WTC11 (cell line): ENCODE results near the gene CELF2. TPM values are rescaled to one million over a fixed set of nuclear protein-coding genes. Genes with fewer than 3 reads are reported as not detected.

Experiments used
- ATAC-seq: fragments of 200-7000 bp; cut with Tn5 transposase; 2 replicates; pipeline ENCODE4 v1.10.0; 2021; ENCODE audit warnings: mild to moderate bottlenecking, moderate library complexity
- CTCF ChIA-PET: fragments of 300-600 bp; sonication (Branson Sonifier 250); formaldehyde crosslinking; loops from one replicate; lab custom pipeline; 2021; ENCODE audit warnings: antibody characterized with exemption; lab: Charles Lee
- POLR2A ChIA-PET: fragments of 350-600 bp; sonication (Branson Sonifier 250); formaldehyde crosslinking; loops from one replicate; lab custom pipeline; 2021; ENCODE audit warnings: antibody characterized with exemption; lab: Charles Lee
- DNase-seq: peaks from one replicate; pipeline ENCODE4 v3.0.0; 2021; ENCODE audit warnings: low spot score
- H3K27ac Mint-ChIP-seq: 2 replicates; pipeline ENCODE4 v1.8.0; 2021; ENCODE audit warnings: mixed read lengths
- H3K27me3 Mint-ChIP-seq: 2 replicates; pipeline ENCODE4 v1.8.0; 2021; ENCODE audit warnings: low read depth, mild to moderate bottlenecking, moderate library complexity, mixed read lengths
- H3K36me3 Mint-ChIP-seq: 2 replicates; pipeline ENCODE4 v1.8.0; 2021; ENCODE audit warnings: mixed read lengths
- H3K4me1 Mint-ChIP-seq: 2 replicates; pipeline ENCODE4 v1.8.0; 2022; ENCODE audit warnings: mixed read lengths
- H3K4me3 Mint-ChIP-seq: 2 replicates; pipeline ENCODE4 v1.8.0; 2021; ENCODE audit warnings: mild to moderate bottlenecking, moderate library complexity, mixed read lengths
- H3K9me3 Mint-ChIP-seq: 2 replicates; pipeline ENCODE4 v1.8.0; 2021; ENCODE audit warnings: mixed read lengths
- E2F1 ChIP-seq: sonication (generic); formaldehyde crosslinking; IDR thresholded peaks from 2 replicates; pipeline ENCODE4 v1.8.0; 2022; ENCODE audit warnings: mild to moderate bottlenecking, missing genetic modification reagents
- E2F5 ChIP-seq: sonication (generic); formaldehyde crosslinking; IDR thresholded peaks from 2 replicates; pipeline ENCODE4 v1.8.1; 2022; ENCODE audit warnings: mild to moderate bottlenecking, moderate library complexity, missing genetic modification reagents
- ERG ChIP-seq: fragments of 250-450 bp; sonication (Bioruptor Pico); IDR thresholded peaks from 2 replicates; pipeline ENCODE4 v1.8.0; 2021; ENCODE audit warnings: mild to moderate bottlenecking
- FOXJ3 ChIP-seq: sonication (generic); formaldehyde crosslinking; IDR thresholded peaks from 2 replicates; pipeline ENCODE4 v1.9.0; 2021; ENCODE audit warnings: missing genetic modification reagents, mild to moderate bottlenecking, borderline replicate concordance
- FOXK1 ChIP-seq: sonication (generic); formaldehyde crosslinking; IDR thresholded peaks from 2 replicates; pipeline ENCODE4 v1.8.0; 2022; ENCODE audit warnings: mild to moderate bottlenecking, moderate library complexity, missing genetic modification reagents
- NFYB ChIP-seq: sonication (generic); formaldehyde crosslinking; conservative IDR thresholded peaks from 2 replicates; pipeline ENCODE4 v1.8.0; 2022; ENCODE audit warnings: low read depth, missing genetic modification reagents
- NR2C2 ChIP-seq: sonication (generic); formaldehyde crosslinking; IDR thresholded peaks from 2 replicates; pipeline ENCODE4 v1.8.0; 2022; ENCODE audit warnings: mild to moderate bottlenecking, missing genetic modification reagents
- PRDM15 ChIP-seq: sonication (generic); formaldehyde crosslinking; IDR thresholded peaks from 2 replicates; pipeline ENCODE4 v1.8.0; 2022; ENCODE audit warnings: missing genetic modification reagents
- SOX15 ChIP-seq: fragments of 250-450 bp; sonication (Bioruptor Pico); IDR thresholded peaks from 2 replicates; pipeline ENCODE4 v1.9.0; 2021; ENCODE audit warnings: mild to moderate bottlenecking
- SP1 ChIP-seq: sonication (generic); formaldehyde crosslinking; conservative IDR thresholded peaks from 2 replicates; pipeline ENCODE4 v1.8.1; 2022; ENCODE audit warnings: missing genetic modification reagents
- STAT6 ChIP-seq: sonication (generic); formaldehyde crosslinking; conservative IDR thresholded peaks from 2 replicates; pipeline ENCODE4 v1.8.1; 2023; ENCODE audit warnings: mild to moderate bottlenecking, low read depth, missing genetic modification reagents, moderate library complexity
- ZNF121 ChIP-seq: sonication (generic); formaldehyde crosslinking; IDR thresholded peaks from 2 replicates; pipeline ENCODE4 v1.8.0; 2023; ENCODE audit warnings: missing genetic modification reagents
- ZNF138 ChIP-seq: sonication (generic); formaldehyde crosslinking; conservative IDR thresholded peaks from 2 replicates; pipeline ENCODE4 v1.8.1; 2022; ENCODE audit warnings: mild to moderate bottlenecking, moderate library complexity, missing genetic modification reagents
- ZNF263 ChIP-seq: sonication (generic); formaldehyde crosslinking; IDR thresholded peaks from 2 replicates; pipeline ENCODE4 v1.8.1; 2022; ENCODE audit warnings: low read depth, mild to moderate bottlenecking, moderate library complexity, missing genetic modification reagents
- ZNF396 ChIP-seq: fragments of 250-450 bp; sonication (Bioruptor Pico); IDR thresholded peaks from 2 replicates; pipeline ENCODE4 v1.8.0; 2021; ENCODE audit warnings: mild to moderate bottlenecking, moderate library complexity, borderline replicate concordance
- ZNF671 ChIP-seq: fragments of 250-450 bp; sonication (Bioruptor Pico); IDR thresholded peaks from 2 replicates; pipeline ENCODE4 v1.8.0; 2021; ENCODE audit warnings: mild to moderate bottlenecking
- total RNA-seq: library from RNA; stranded (reverse); gene quantifications from 3 replicates; pipeline ENCODE4 v1.2.3, GENCODE V29; 2021
- TF ChIP-seq, protein P1 (sequence below): sonication (generic); formaldehyde crosslinking; IDR thresholded peaks from 2 replicates; pipeline ENCODE4 v1.8.1; 2022; ENCODE audit warnings: mild to moderate bottlenecking, missing genetic modification reagents, moderate library complexity, borderline replicate concordance
- TF ChIP-seq, protein P2 (sequence below): sonication (generic); formaldehyde crosslinking; IDR thresholded peaks from 2 replicates; pipeline ENCODE4 v1.8.0; 2023; ENCODE audit warnings: missing genetic modification reagents

The CELF2 gene
- total RNA-seq, 1 experiment from 2014 or later: 24.6 TPM

DNA sequence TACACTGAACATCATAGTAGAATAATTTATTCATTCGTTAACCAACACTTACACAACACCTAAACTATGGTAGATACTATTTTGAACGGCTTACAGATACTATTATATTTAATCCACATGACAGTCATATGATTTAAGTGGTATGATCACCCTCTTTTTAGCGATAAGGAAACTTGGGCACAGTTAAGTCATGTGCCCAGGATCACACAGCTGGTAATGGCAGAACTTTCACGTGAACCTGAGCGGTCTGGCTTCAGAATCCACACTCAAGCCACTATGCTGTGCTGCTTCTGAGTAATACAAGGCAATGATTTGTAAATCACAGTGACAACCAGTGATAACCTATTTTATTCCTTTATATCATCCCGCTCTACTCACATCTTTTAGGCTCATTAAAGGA lies 99.1 kb downstream of the CELF2 start (continued):
- TF ChIP-seq FOXJ3 (CRISPR knock-in tag) (no peak), ZNF263 (CRISPR knock-in tag) (no peak), STAT6 (no peak), ZNF121 (CRISPR knock-in tag) (no peak), NR2C2 (CRISPR knock-in tag) (no peak)
- TF ChIP-seq, all 79 proteins: peak for 0

GRCh38 chr10:11118686-11119085 lies 101.0 kb downstream of the CELF2 start:
- ATAC-seq: no peak

GRCh38 chr10:11119843-11120242 lies 102.2 kb downstream of the CELF2 start:
- CTCF ChIA-PET: no interaction called here
- no peaks in the 10 kb centered on the region for H3K36me3 Mint-ChIP-seq
- H3K9me3 Mint-ChIP-seq: no peaks in the 10 kb centered on the region
- no peaks in the 10 kb centered on the region for H3K27me3 Mint-ChIP-seq
- peaks cover 21% of the 10 kb centered on the region for H3K4me1 Mint-ChIP-seq
- no peak overlapping the region for H3K4me3 Mint-ChIP-seq
- no peak overlapping the region for H3K27ac Mint-ChIP-seq
- POLR2A ChIA-PET: no interaction called here
- ATAC-seq (no peak), DNase-seq (no peak)
- TF ChIP-seq, protein P1, sequence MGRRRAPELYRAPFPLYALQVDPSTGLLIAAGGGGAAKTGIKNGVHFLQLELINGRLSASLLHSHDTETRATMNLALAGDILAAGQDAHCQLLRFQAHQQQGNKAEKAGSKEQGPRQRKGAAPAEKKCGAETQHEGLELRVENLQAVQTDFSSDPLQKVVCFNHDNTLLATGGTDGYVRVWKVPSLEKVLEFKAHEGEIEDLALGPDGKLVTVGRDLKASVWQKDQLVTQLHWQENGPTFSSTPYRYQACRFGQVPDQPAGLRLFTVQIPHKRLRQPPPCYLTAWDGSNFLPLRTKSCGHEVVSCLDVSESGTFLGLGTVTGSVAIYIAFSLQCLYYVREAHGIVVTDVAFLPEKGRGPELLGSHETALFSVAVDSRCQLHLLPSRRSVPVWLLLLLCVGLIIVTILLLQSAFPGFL (CRISPR knock-in tag): no peak
- TF ChIP-seq NFYB (CRISPR knock-in tag): no peak
- no peak for TF ChIP-seq ERG (CRISPR knock-in tag)
- TF ChIP-seq, protein P2, sequence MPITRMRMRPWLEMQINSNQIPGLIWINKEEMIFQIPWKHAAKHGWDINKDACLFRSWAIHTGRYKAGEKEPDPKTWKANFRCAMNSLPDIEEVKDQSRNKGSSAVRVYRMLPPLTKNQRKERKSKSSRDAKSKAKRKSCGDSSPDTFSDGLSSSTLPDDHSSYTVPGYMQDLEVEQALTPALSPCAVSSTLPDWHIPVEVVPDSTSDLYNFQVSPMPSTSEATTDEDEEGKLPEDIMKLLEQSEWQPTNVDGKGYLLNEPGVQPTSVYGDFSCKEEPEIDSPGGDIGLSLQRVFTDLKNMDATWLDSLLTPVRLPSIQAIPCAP (CRISPR knock-in tag): no peak
- no peak for TF ChIP-seq ZNF671
- no peak for TF ChIP-seq PRDM15 (CRISPR knock-in tag)
- no peak for TF ChIP-seq E2F5

More at GRCh38 chr10:11118686-11119085, 101.0 kb downstream of the CELF2 start:
- Mint-ChIP-seq H3K4me3 (no peak overlapping the region), H3K27ac (no peak overlapping the region), H3K9me3 (no peaks in the 10 kb centered on the region), H3K27me3 (no peaks in the 10 kb centered on the region), H3K4me1 (peaks cover 19% of the 10 kb centered on the region), H3K36me3 (no peaks in the 10 kb centered on the region)
- CTCF ChIA-PET: no interaction called here
- no peak for TF ChIP-seq SOX15 (CRISPR knock-in tag)
- no peak for TF ChIP-seq E2F1 (CRISPR knock-in tag)
- TF ChIP-seq SP1 (CRISPR knock-in tag): no peak
- TF ChIP-seq FOXK1 (CRISPR knock-in tag): no peak
- no peak for TF ChIP-seq ZNF396
- TF ChIP-seq E2F5: no peak
- TF ChIP-seq ZNF138 (CRISPR knock-in tag): no peak
- no peak for DNase-seq
- POLR2A ChIA-PET: no interaction called here
